ENCODE data around the gene EHMT1.

The EHMT1 gene

DNA sequence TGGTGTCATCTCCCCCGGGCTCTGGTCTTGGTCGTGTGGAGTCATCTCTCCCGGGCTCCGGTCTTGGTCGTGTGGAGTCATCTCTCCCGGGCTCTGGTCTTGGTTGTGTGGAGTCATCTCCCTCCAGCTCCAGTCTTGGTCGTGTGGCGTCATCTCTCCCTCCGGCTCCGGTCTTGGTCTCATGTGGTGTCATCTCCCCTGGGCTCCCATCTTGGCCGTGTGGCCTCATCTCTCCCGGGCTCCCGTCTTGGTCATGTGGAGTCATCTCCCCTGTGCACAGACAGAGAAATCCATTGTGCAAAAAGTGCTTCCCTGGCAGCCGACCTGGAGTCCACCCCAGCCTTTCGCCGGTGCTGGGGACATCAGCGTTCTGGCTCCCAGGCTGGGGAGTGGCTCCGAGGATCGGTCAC lies 167.7 kb downstream of the EHMT1 start:
- TF ChIP-seq, protein P1, sequence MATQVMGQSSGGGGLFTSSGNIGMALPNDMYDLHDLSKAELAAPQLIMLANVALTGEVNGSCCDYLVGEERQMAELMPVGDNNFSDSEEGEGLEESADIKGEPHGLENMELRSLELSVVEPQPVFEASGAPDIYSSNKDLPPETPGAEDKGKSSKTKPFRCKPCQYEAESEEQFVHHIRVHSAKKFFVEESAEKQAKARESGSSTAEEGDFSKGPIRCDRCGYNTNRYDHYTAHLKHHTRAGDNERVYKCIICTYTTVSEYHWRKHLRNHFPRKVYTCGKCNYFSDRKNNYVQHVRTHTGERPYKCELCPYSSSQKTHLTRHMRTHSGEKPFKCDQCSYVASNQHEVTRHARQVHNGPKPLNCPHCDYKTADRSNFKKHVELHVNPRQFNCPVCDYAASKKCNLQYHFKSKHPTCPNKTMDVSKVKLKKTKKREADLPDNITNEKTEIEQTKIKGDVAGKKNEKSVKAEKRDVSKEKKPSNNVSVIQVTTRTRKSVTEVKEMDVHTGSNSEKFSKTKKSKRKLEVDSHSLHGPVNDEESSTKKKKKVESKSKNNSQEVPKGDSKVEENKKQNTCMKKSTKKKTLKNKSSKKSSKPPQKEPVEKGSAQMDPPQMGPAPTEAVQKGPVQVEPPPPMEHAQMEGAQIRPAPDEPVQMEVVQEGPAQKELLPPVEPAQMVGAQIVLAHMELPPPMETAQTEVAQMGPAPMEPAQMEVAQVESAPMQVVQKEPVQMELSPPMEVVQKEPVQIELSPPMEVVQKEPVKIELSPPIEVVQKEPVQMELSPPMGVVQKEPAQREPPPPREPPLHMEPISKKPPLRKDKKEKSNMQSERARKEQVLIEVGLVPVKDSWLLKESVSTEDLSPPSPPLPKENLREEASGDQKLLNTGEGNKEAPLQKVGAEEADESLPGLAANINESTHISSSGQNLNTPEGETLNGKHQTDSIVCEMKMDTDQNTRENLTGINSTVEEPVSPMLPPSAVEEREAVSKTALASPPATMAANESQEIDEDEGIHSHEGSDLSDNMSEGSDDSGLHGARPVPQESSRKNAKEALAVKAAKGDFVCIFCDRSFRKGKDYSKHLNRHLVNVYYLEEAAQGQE (IDR thresholded peaks at IDR 0.05; ENCODE audit: insufficient read depth in 1 of 2, low read depth in 2 of 2, low read length in 2 of 2) = no peak
- TF ChIP-seq SIN3A (IDR thresholded peaks at IDR 0.05; ENCODE audit: borderline replicate concordance, insufficient read depth, low read length) (no peak), FOXP2 (optimal IDR thresholded peaks at IDR 0.05; ENCODE audit: borderline replicate concordance, extremely low read depth, extremely low read length, insufficient read depth) (no peak), TAF1 (IDR thresholded peaks at IDR 0.05; ENCODE audit: borderline replicate concordance, insufficient read depth, low read length) (no peak), POLR2AphosphoS5 (IDR thresholded peaks at IDR 0.05; ENCODE audit: low read depth, low read length) (no peak)

DNA sequence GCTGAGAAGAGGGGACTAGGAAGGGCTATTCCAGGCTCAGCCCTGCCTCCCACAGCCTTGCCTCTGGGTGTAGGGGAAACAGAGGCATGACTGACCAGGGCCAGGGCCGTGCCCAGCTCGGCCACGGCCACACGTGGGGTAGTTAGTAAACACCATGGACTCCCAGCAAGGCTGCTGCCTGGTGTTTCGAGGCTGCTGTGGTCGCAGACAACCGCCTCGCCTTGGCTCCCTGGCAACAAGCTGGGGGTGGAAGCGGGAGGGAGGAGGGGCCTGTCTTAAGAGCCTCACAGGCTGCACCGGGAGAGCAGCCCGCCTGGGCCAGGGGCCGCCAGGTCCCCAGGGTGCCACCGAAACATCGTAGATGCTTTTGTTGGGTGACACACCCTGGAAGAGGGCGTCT lies 168.6 kb downstream of the EHMT1 start:
- no peak for TF ChIP-seq POLR2AphosphoS5 (IDR thresholded peaks at IDR 0.05; ENCODE audit: low read depth, low read length)
- no peak for TF ChIP-seq FOXP2 (optimal IDR thresholded peaks at IDR 0.05; ENCODE audit: borderline replicate concordance, extremely low read depth, extremely low read length, insufficient read depth)
- no peak for TF ChIP-seq SIN3A (IDR thresholded peaks at IDR 0.05; ENCODE audit: borderline replicate concordance, insufficient read depth, low read length)
- TF ChIP-seq, protein P1 (IDR thresholded peaks at IDR 0.05; ENCODE audit: insufficient read depth in 1 of 2, low read depth in 2 of 2, low read length in 2 of 2) = no peak
- TF ChIP-seq TAF1 (IDR thresholded peaks at IDR 0.05; ENCODE audit: borderline replicate concordance, insufficient read depth, low read length) = no peak

DNA sequence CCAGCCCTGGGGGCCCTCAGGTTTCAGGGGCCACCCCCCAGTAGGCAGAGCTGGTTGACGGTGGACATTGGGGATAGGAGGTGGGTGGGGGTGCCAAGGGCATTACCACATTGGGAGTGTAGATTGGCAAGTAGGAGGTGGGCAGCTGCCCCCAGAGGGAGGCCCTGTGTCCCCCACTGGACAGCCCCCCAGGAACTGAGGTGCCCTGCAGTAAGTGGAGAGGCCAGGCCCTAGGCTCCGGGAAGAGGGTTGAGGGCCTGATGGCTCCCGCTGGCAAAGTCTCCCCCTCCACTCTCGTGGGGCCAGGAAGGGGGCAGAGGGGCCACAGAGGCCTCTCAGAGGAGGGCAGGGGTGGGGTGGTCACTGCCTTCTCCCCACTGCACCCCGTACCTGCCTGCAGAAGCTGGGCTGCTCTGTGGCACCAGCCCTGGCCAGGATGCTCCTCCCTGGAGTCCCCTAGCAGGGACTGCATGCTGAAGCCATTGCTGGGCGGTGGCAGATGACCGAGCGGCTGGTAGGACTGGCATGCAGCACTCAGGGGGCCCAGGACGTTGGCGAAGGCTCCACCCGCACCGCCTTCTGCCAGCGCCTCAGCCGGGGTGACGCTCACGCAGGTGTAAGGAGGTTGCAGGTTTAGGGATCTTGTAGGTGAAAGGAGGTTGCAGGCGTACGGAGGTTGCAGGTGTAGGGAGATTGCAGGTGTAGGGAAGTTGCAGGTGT lies 169.1 kb downstream of the EHMT1 start:
- TF ChIP-seq FOXP2 (optimal IDR thresholded peaks at IDR 0.05; ENCODE audit: borderline replicate concordance, extremely low read depth, extremely low read length, insufficient read depth) (no peak), SIN3A (IDR thresholded peaks at IDR 0.05; ENCODE audit: borderline replicate concordance, insufficient read depth, low read length) (no peak), POLR2AphosphoS5 (IDR thresholded peaks at IDR 0.05; ENCODE audit: low read depth, low read length) (no peak)
- TF ChIP-seq, protein P1 (IDR thresholded peaks at IDR 0.05; ENCODE audit: insufficient read depth in 1 of 2, low read depth in 2 of 2, low read length in 2 of 2) = no peak

DNA sequence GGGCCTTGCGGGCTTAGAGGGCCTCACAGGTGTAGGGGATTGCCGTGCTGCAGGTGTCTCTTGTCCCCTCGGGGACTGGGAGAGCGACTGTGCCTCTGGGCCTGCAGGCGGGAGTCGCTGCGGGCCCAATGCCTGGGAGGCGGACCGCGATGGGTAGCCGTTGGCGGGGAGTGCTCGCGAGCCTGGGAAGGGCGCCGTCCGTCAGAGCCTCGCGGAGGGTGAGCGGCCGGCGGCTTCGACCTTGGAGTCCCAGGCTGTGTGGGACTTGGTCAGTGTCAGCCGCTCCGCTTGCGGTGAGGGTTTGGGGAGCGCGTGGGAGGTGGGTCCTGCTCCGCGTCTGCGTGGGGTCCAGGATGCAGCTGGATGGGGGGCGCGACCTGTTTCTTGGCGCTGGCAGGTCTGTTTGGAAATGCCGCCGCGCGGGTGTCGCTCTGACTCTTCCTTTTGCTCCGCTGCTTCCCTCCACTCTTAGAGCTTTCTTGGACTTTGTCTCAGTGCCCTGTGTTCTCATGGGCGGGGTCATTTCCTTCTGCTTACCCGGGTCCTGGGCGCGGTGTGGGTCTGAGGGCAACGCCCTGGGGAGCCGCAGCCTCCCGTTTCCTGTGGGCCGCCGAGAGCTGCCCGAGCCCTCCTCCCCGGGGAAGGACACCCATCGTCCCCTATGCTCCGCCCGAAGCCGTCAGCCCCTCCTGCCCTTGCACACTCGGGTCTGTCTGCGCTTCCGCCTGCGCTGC lies 169.9 kb downstream of the EHMT1 start:
- no peak for TF ChIP-seq FOXP2 (optimal IDR thresholded peaks at IDR 0.05; ENCODE audit: borderline replicate concordance, extremely low read depth, extremely low read length, insufficient read depth)
- TF ChIP-seq, protein P1 (IDR thresholded peaks at IDR 0.05; ENCODE audit: insufficient read depth in 1 of 2, low read depth in 2 of 2, low read length in 2 of 2) = no peak
- TF ChIP-seq POLR2AphosphoS5 (IDR thresholded peaks at IDR 0.05; ENCODE audit: low read depth, low read length) = no peak
- no peak for TF ChIP-seq TAF1 (IDR thresholded peaks at IDR 0.05; ENCODE audit: borderline replicate concordance, insufficient read depth, low read length)
- no peak for TF ChIP-seq SIN3A (IDR thresholded peaks at IDR 0.05; ENCODE audit: borderline replicate concordance, insufficient read depth, low read length)
